HG03520 (cell line): ENCODE results near the gene CLTB.
A peak's percentile ranks its signal among the peaks of the same experiment; 100 is the strongest.
"Not testable (repeated sequence)": the region's sequence is repeated elsewhere in the genome, so short reads cannot be mapped to it uniquely, and the experiment has no call there.

ENCODE experiments used
- ATAC-seq: cut with Tn5 transposase; IDR thresholded peaks from one replicate; pipeline ENCODE4 v1.9.1; 2021; ENCODE audit warnings: mild to moderate bottlenecking, moderate library complexity; ENCODE audit not compliant: unreplicated experiment

The CLTB gene, protein sequence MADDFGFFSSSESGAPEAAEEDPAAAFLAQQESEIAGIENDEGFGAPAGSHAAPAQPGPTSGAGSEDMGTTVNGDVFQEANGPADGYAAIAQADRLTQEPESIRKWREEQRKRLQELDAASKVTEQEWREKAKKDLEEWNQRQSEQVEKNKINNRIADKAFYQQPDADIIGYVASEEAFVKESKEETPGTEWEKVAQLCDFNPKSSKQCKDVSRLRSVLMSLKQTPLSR

DNA sequence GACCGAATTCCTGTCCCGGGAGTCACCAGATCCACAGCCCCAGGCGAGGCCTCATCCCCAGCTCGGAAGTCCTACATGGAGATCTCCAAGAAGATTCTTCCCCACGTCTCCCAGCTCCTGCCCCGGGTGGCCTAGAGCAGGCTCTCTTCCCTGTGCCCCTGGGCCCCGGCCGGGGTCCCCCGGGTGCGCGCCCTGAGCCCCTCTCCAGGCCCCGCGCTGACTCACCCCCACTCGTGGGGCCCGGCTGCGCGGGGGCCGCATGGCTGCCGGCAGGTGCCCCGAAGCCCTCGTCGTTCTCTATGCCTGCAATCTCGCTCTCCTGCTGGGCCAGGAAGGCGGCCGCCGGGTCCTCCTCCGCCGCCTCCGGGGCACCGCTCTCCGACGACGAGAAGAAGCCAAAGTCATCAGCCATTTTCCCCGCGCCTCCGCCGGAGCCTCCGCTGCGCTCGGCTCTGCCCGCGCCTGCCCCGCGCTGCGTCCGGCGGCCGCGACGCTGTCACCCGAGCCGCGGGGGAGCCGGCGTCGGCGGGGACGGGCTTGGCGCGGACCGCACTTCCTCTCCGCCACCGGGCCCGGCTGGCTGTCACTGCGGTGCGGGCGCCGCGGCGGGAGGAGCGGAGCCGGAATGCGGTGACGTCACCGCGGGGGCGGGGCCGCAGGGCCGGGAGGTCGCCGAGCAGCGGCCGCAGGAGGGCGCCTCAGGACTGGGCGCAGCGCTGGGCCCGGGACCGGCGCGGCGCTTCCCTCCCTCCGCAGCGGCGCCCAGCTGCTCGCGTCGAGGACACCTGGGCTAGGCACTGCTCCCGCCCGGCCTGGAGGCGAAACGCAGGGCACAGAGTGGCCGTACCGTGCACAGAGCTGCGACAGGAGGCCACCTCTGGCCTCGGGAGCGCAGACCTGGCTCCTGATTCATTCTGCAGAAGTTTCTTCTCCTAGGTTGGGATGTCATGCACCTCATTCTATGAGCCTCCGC is at the start of gene CLTB:
TSS of gene CLTB (minus strand) at position 588 of the 973 bp plus-strand sequence. CDS start at position 412, 176 bp downstream.
- ATAC-seq = peak; percentile 89

DNA sequence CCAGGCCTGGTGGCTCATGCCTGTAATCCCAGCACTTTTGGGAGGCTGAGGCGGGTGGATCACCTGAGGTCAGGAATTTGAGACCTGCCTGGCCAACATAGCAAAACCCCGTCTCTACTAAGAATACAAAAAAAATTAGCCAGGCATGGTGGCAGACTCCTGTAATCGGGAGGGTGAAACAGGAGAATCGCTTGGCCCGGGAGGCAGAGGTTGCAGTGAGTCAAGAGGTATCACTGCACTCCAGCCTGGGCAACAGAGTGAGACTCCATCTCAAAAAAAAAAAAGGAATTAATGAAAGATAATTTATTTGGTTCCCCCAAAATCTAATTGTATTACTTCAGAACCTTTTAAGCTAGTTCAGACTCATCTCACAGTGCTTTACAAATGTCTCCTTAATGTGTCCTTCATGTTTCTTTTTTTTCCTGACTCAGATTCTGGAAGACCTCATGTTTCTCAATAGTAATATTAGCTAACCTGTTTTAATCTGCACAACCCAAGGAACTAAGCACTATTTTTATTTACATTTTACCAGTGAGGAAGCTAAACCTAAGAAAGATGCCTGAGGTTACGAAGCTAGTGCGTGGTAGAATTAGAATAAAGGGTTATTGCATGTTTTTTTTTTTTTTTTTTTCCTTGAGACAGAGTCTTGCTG is 46.9 kb upstream of the CLTB start:
- no peak for ATAC-seq

GRCh38 chr5:176461349-176461748 is 45.0 kb upstream of the CLTB start:
- ATAC-seq = no peak

GRCh38 chr5:176458904-176459561 is 42.7 kb upstream of the CLTB start:
- ATAC-seq = no peak

- no peak for ATAC-seq
These were observed 38.5 kb upstream of the CLTB start for GRCh38 chr5:176454724-176455394.

- ATAC-seq = no peak
These were observed 33.7 kb upstream of the CLTB start for GRCh38 chr5:176450077-176450476.

DNA sequence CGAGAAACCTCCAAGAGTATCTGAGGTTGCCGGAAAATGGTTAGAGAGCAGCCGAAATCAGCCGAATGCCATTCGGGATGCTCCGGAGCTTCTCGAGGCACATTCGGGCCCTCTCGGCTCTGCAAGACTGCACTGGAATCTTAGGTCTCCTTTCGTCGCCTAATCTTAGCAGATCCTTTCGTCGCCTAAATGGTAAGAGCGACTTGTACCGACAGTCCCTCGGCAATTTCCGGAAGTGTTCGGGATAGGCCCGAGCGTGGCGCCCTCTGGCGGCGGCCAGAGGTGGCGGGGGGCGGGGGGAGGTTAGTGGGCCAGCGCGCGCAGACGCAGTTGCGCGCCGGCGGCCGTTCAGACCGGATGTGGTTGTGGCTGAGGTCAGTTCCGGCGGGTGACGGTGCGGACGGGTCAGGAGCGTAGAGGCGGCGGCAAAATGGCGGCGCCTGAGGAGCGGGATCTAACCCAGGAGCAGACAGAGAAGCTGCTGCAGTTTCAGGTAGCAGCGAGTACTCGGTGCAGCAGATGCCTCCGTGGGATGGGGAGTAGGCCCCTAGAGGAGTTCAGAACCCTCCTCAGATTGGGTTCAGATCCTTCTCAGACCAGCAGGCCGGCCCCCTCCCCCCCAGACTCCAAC is 31.8 kb upstream of the CLTB start, which contains the start of gene FAF2:
TSS of gene FAF2 (plus strand) at position 408 of the 631 bp plus-strand sequence. CDS start at position 431, 23 bp downstream.
- peak; percentile 91 for ATAC-seq

DNA sequence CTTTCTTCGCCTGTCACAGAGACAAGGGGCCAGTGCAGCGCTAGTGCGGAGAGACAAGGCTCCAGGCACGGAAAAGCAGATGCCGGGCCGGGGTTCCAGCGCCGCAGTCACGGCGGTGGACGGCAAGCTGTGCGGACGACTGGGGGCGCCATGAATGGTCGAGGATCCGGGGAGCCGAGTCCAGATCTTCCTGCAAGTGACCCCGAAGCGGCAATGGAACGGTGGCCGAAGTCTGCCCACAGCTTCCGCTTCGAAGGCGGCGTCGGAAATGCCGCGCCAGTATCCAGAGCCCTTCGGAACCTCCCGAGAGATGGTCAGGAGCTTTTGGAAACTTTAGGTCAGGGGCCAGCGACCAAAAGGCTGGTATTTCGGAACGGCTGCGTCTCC is 31.2 kb upstream of the CLTB start:
- ATAC-seq = peak; percentile 24

DNA sequence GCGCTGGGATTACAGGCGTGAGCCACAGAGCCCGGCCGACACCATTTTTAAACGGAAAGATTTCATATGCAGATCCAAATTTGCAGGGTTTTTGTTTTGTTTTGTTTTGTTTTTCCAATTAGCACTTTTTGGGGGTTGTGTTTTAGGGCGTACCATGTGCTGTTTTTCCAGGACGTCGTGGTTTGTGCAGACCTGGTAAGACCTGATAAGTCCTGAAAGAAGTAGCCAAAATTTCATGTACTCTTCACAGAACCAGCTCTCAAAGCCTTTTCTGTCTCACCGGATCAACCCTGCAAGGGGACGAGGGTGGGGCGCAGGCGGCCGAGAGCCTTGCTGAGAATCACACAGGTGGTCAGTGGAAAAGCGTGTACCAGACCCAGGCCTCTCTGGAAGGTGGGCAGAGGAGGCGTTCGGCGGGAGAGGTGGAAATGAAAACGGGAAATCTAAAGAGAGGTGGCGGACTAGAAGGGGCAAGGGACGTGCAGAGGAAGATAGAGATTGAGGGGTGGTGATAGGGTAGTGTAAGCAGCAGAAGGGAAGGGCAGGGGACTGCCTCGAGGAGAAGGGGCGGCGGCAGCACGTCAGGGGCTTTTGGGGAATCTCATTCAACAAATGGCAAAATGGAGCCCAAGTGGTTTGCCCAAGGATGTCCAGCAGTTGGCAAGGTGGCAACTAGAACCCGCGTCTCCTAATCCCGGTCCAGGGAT is 30.7 kb upstream of the CLTB start:
- ATAC-seq = no peak

GRCh38 chr5:176446028-176446665 is 29.8 kb upstream of the CLTB start:
- no peak for ATAC-seq

DNA sequence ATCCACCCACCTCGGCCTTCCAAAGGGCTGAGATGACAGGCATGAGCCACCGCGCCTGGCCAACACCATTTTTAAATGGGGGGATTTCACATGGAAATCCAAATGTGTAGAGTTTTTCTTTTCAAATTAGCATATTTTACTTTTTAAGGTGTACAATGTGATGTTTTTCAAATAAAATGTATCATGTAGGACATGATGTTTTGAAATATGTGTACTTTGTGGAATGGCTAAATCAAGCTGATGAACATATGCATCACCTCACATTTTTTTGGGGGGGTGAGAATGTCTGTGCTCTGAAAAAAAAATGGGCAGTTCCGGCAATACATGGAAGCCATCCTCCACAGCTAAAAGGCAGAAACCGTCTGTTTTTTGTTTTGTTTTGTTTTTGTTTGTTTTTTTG is 28.4 kb upstream of the CLTB start:
- no peak for ATAC-seq

- ATAC-seq = not testable (repeated sequence)
These were observed 26.6 kb upstream of the CLTB start for GRCh38 chr5:176442911-176443310.

GRCh38 chr5:176441921-176442323 is 25.6 kb upstream of the CLTB start:
- no peak for ATAC-seq

- no peak for ATAC-seq
These were observed 24.8 kb upstream of the CLTB start for GRCh38 chr5:176440927-176441706.

DNA sequence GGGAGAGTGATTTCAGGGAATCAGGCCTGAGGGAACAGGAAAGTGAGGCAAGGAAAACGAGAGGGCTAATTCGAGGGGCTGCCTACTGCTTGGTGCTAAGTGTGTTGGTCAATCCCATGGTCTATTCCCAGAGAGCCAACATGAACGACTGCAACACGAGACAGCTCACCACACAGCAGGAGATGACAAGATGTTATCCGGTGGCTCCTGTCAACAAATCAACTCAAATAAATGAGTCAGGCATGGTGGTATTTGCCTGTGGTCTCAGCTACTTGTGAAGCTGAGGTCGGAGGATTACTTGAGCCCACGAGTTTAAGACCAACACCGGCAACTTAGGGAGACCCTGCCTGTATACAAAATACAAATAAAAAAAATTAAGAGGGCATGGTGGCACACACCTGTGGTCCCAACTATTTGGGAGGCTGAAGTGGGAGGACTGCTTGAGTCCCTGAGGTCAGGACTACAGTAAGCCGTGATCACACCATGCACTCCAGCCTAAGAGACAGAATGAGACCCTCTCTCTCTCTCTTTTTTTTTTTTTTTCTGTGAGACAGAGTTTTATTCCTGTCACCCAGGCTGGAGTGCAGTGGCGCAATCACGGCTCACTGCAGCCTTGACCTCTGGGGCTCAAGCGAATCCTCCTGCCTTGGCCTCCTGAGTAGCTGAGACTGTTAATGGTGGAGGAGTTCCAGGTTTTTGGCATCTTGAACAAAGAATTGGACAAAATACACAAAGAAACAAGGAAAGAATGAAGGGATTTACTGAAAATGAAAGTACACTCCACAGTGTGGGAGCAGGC is 22.8 kb upstream of the CLTB start:
- ATAC-seq = no peak

- ATAC-seq = no peak
These were observed 20.3 kb upstream of the CLTB start for GRCh38 chr5:176436656-176437055.

- ATAC-seq = no peak
These were observed 16.4 kb upstream of the CLTB start for GRCh38 chr5:176432707-176433106.
